ENCODE measurements around the gene C1QTNF12. TPM values are rescaled to one million over a fixed set of nuclear protein-coding genes. Genes with fewer than 3 reads are reported as not detected.

Gene C1QTNF12
- 0.36 TPM in 1 of 2 replicates, not detected in the other for total RNA-seq (2014; rRNA removed; shearing (Covaris generic))

GRCh38 chr1:1246577-1247340 is at the start of gene C1QTNF12:
Gene C1QTNF12, minus strand, starts transcription at chr1:1246722. Its CDS starts 32 bp downstream, at chr1:1246690.
- peak; percentile 25 for DNase-seq (ENCODE audit: low read depth)

GRCh38 chr1:1295154-1295923 is 48.8 kb upstream of the C1QTNF12 start:
- DNase-seq (ENCODE audit: low read depth): no peak

GRCh38 chr1:1294250-1294890 is 47.8 kb upstream of the C1QTNF12 start:
- DNase-seq (ENCODE audit: low read depth): no peak

DNA sequence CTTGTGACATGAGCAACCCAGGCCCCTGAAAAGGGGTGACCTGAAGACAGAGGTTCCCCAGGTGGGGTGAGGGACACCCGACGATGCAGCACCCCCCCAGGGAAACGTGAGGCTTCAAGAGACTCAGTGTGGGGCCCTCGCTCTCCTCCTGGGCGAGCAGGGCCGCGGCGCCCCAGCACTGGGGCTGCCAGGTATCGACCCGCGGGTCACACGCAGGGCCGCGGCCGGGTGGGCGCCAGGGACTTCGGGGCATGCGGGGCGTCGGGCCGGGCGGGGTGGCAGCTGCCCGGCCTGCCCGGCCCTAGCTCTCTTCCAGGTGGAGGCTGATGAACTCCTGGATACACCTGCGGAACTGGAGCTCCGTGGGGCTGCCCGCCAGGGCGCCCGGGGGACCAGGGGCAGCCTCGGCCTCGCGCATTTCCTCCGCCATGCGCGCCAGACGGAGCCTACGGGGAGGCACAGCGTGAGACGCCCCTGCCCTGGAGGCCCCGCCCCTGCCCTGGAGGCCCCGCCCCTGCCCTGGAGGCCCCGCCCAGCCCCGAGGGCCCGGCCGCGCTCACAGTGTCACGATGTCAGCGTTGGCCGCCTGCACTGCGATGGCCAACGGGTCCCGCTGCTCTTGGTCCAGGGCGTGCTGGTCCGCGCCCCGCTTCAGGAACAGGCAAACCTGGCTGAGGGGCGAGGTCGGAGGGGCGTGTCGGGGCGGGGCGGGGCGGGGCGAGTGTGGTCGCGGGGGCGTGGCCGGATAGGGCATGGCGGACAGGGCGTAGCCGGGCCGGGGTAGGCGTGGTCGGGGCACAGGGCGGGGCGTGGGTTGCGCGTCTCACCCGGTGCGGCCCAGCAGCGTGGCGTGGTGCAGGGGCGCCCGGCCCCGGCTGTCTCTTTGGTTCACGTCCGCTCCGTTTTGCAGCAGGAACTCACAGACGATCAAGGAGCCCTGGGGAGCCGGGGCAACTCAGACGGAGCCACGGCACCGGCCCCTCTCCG is 47.0 kb upstream of the C1QTNF12 start:
- DNase-seq (ENCODE audit: low read depth): no peak

- no peak for DNase-seq (ENCODE audit: low read depth)
Observed at GRCh38 chr1:1292851-1293250, 46.3 kb upstream of the C1QTNF12 start.

DNA sequence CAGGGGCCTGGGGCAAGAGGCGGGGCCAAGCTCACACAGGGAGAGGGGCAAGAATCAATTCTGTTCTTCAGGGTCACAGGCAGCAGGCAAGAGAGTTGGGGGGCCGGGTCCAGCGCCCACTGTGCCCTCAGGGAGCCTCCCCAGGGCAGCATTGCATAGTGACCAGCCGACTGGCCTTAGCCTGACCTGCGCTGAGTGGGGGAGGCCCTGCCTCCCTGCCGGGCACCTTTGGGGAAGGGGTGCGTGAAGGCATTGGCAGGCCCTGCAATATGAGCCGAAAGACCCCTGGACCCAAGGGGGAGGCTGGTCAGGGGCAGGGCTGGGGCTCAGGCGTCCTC is 45.9 kb upstream of the C1QTNF12 start:
- no peak for DNase-seq (ENCODE audit: low read depth)

GRCh38 chr1:1291548-1292441 is 45.3 kb upstream of the C1QTNF12 start:
- peak; percentile 87 for DNase-seq (ENCODE audit: low read depth)

DNA sequence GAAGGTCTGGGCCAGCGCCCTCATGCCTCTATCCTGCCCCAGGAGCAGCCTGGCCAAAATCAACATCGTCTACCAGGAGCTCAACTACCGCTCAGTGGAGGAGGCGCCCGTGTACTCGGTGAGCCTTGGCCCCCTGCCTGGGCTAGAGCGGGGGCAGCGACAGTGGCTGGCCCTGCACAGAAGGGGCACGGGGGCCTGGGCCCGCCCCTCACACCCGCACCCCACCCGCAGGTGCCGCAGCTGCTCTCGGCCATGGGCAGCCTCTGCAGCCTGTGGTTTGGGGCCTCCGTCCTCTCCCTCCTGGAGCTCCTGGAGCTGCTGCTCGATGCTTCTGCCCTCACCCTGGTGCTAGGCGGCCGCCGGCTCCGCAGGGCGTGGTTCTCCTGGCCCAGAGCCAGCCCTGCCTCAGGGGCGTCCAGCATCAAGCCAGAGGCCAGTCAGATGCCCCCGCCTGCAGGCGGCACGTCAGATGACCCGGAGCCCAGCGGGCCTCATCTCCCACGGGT is 44.6 kb upstream of the C1QTNF12 start:
- peak; percentile 56 for DNase-seq (ENCODE audit: low read depth)

GRCh38 chr1:1290238-1290731 is 43.8 kb upstream of the C1QTNF12 start:
- peak; percentile 70 for DNase-seq (ENCODE audit: low read depth)

DNA sequence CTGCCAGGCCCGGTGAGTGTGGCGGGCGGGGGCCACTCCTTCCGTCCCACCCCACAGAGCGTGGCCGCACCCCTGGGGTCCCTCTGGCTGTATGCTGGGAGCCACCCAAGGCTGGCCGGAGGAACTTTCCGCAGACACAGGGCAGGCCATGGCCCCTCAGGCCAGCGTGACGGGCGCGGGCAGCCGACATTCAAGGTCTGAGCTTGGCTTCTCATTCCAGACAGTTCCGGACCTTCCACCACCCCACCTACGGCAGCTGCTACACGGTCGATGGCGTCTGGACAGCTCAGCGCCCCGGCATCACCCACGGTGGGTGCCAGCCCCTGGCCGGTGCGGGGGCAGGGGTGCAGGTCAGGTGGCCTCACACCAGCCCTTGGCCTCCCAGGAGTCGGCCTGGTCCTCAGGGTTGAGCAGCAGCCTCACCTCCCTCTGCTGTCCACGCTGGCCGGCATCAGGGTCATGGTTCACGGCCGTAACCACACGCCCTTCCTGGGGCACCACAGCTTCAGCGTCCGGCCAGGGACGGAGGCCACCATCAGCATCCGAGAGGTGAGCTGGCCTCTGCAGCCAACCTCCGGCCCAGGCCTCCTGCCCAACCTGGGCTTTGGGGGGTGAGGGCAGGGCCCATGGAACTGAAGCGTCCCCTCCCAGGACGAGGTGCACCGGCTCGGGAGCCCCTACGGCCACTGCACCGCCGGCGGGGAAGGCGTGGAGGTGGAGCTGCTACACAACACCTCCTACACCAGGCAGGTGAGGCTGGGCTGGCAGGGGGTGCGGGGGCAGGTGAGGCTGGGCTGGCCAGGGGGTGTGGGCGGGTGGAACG is 41.0 kb upstream of the C1QTNF12 start:
- DNase-seq (ENCODE audit: low read depth): no peak

- DNase-seq (ENCODE audit: low read depth): no peak
Observed at GRCh38 chr1:1286313-1287261, 40.1 kb upstream of the C1QTNF12 start.

DNA sequence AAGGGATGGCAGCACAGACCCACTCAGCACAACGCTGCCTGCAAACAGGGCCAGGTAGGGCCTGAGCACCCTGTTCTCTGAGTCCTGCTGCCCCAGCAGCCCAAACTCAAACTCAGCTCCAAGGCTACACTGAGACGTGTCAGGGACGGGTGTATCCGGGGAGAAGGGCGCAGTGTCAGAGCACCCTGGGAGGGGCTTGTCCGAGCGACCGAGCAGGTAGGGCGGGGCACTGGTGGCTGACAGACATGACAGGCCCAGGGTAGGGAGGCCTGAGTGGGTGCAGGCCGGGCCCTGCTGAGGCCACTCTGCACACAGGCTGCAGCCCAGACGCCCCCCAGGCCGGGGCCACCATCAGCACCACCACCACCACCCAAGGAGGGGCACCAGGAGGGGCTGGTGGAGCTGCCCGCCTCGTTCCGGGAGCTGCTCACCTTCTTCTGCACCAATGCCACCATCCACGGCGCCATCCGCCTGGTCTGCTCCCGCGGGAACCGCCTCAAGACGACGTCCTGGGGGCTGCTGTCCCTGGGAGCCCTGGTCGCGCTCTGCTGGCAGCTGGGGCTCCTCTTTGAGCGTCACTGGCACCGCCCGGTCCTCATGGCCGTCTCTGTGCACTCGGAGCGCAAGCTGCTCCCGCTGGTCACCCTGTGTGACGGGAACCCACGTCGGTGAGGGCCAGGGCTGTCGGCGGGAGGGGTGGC is 39.2 kb upstream of the C1QTNF12 start:
- no peak for DNase-seq (ENCODE audit: low read depth)

- DNase-seq (ENCODE audit: low read depth): no peak
Observed at GRCh38 chr1:1285102-1285571, 38.6 kb upstream of the C1QTNF12 start.

- DNase-seq (ENCODE audit: low read depth): no peak
Observed at GRCh38 chr1:1284221-1285101, 37.9 kb upstream of the C1QTNF12 start.

DNA sequence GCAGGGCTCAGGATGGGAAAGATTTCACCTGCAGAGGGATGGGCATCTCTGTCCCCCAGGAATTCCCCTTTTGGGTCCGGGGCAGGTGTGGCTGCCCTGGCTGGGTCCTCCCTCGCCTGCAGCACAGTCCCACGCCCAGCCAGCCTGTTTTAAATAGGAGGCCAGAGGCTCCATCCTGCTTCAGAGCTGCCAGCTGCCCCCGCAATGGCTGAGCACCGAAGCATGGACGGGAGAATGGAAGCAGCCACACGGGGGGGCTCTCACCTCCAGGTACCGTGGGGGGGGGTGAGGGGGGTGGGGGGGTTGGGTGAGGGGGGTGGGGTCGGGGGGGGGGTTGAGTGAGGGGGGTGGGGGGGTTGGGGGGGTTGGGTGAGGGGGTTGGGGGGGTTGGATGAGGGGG is 37.3 kb upstream of the C1QTNF12 start:
- peak; percentile 68 for DNase-seq (ENCODE audit: low read depth)

DNA sequence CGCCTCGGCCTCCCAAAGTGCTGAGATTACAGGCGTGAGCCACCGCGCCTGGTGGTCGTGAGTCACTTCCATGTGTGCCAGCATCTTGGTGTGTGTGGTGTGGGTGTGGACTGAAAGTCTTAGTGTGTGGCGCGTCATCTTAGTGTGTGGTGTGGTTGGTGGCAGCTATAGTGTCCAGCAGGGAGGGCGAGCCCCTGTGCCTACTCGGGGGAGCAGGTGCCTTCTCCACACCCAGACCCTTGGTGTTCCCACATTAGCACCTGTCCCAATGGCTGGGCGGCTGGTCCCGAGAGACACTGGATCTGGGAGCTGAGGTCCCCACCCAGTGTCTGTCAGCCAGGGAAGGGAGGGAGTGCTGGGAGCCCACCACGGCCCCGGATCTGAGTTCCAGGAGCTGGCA is 36.5 kb upstream of the C1QTNF12 start:
- DNase-seq (ENCODE audit: low read depth): peak; percentile 93

Measured in Daoy (cell line).